Osteoblast (primary cell): ENCODE measurements around the gene UVSSA. TPM values are rescaled to one million over a fixed set of nuclear protein-coding genes. Genes with fewer than 3 reads are reported as not detected.

ENCODE experiments used
- DNase-seq: peaks from one replicate; pipeline ENCODE4 v3.0.0; 2011; ENCODE audit warnings: low spot score, mixed read lengths; ENCODE audit not compliant: insufficient read length; ENCODE audit errors: missing footprints
- H2AFZ ChIP-seq: 2 replicates; pipeline ENCODE4 v1.6.0; 2011; ENCODE audit warnings: mild to moderate bottlenecking, low read length
- H3K27ac ChIP-seq: 2 replicates; pipeline ENCODE4 v1.5.1; 2011; ENCODE audit warnings: mild to moderate bottlenecking, low read depth, low read length, moderate library complexity
- H3K27me3 ChIP-seq: 2 replicates; pipeline ENCODE4 v1.6.0; 2012; ENCODE audit warnings: mild to moderate bottlenecking, control low read depth, inconsistent platforms, low read length, moderate library complexity; ENCODE audit not compliant: insufficient read depth
- H3K36me3 ChIP-seq: 2 replicates; pipeline ENCODE4 v1.5.1; 2011; ENCODE audit warnings: mild to moderate bottlenecking, low read length, control low read depth, moderate library complexity; ENCODE audit not compliant: insufficient read depth
- H3K4me1 ChIP-seq: 2 replicates; pipeline ENCODE4 v1.5.1; 2011; ENCODE audit warnings: mild to moderate bottlenecking, low read length, control low read depth, moderate library complexity; ENCODE audit not compliant: insufficient read depth
- H3K4me2 ChIP-seq: 2 replicates; pipeline ENCODE4 v1.6.0; 2011; ENCODE audit warnings: mild to moderate bottlenecking, low read length; ENCODE audit not compliant: insufficient read depth
- H3K4me3 ChIP-seq: fragments of 200-600 bp; sonication (generic); 3 replicates; pipeline ENCODE4 v1.5.1; 2012; ENCODE audit warnings: mild to moderate bottlenecking, low read length, inconsistent platforms; ENCODE audit not compliant: insufficient read depth
- H3K79me2 ChIP-seq: 2 replicates; pipeline ENCODE4 v1.6.0; 2012; ENCODE audit warnings: mild to moderate bottlenecking, low read length, control low read depth, inconsistent platforms; ENCODE audit not compliant: insufficient read depth
- H3K9me3 ChIP-seq: 2 replicates; pipeline ENCODE4 v1.5.1; 2011; ENCODE audit warnings: low read depth, low read length, control low read depth
- H4K20me1 ChIP-seq: 2 replicates; pipeline ENCODE4 v1.6.0; 2012; ENCODE audit warnings: mild to moderate bottlenecking, low read length, control low read depth; ENCODE audit not compliant: insufficient read depth
- total RNA-seq: library from RNA; depleted of rRNA; stranded (reverse); fragments of >200 nt; gene quantifications from 2 replicates; pipeline ENCODE4 v1.2.3, GENCODE V29; 2012
- TF ChIP-seq, protein P1 (sequence below): IDR thresholded peaks from 2 replicates; pipeline ENCODE4 v1.5.1; 2011; ENCODE audit warnings: mild to moderate bottlenecking, low read depth, low read length, moderate library complexity; ENCODE audit errors: extremely low read depth

UVSSA gene
- total RNA-seq, 1 donor: 14.8 TPM

DNA sequence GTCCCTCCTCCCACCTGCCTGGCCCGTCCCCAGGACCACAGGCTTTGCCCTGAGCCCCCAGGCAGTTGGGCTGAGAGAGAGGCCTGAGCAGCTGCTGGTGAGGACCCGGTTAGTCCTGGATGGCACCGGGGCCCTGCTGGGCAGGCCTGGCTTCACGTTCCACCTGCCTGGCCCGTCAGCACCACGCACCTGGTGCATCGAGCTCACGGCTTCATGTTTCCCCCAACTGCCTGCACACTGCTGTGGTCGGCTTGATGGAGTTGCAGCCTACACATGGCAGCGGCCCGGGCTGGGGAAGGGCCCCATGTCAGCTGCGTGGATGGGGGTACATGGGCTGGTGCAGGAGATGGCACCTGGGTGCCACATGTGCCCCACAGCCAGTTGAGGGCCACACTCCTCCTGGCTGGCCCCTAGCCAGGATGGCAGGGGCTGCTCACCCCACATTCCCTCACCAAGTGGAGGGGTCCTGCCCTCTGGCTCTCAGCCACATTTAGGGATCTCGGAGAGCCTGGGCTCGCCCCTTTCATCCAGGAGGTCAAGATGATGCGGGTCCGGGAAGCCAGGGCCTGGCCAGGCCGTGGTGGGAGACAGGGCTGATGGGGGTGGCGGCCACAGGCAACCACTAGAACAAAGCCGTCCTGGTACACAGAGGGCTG, 30.7 kb downstream of the UVSSA start:
- Histone ChIP-seq H3K27me3 (no peaks in the 10 kb centered on the region), H3K79me2 (no peaks in the 10 kb centered on the region), H3K4me3 (no peak overlapping the region), H4K20me1 (no peaks in the 10 kb centered on the region), H3K9me3 (no peaks in the 10 kb centered on the region), H3K36me3 (no peaks in the 10 kb centered on the region), H2AFZ (no peak overlapping the region), H3K4me2 (no peak overlapping the region), H3K27ac (no peak overlapping the region), H3K4me1 (no peaks in the 10 kb centered on the region)
- DNase-seq: no peak
- TF ChIP-seq, protein P1, sequence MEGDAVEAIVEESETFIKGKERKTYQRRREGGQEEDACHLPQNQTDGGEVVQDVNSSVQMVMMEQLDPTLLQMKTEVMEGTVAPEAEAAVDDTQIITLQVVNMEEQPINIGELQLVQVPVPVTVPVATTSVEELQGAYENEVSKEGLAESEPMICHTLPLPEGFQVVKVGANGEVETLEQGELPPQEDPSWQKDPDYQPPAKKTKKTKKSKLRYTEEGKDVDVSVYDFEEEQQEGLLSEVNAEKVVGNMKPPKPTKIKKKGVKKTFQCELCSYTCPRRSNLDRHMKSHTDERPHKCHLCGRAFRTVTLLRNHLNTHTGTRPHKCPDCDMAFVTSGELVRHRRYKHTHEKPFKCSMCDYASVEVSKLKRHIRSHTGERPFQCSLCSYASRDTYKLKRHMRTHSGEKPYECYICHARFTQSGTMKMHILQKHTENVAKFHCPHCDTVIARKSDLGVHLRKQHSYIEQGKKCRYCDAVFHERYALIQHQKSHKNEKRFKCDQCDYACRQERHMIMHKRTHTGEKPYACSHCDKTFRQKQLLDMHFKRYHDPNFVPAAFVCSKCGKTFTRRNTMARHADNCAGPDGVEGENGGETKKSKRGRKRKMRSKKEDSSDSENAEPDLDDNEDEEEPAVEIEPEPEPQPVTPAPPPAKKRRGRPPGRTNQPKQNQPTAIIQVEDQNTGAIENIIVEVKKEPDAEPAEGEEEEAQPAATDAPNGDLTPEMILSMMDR: no peak

DNA sequence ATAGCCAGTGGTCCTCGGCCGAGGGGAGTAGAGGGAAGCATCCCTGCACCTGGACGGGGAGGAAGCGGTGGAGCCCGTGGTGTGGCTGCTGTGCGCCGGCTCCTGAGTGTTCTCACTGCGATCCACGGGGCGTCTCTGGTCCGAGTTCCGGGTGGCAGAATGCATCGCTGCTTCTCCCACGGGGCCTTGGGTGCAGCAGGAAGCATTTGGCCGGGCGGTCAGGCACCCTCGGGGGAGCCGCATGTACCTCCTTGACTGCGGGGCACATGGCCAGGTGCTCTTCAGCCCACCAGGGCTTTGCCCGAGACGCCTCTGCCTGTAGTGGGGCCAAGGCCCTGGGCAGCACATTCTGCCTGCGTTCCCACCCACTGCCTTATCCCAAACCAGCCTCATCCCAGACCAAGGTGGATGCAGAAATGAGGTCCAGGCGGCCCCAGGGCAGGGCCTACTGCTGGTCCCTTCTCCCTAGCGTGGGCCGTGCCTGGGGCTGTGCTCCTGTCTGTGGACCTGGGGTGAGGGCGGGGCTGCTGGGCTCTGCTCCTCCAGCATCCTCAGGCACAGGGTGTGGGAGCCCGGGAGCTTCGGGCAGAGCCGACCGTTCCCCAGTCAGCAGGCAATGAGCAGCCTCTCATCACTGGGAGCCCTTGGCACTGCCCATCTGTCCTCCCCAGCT, 31.7 kb downstream of the UVSSA start:
- no peaks in the 10 kb centered on the region for H4K20me1 ChIP-seq
- no peaks in the 10 kb centered on the region for H3K27me3 ChIP-seq
- no peak overlapping the region for H3K27ac ChIP-seq
- TF ChIP-seq, protein P1: no peak
- H3K36me3 ChIP-seq: no peaks in the 10 kb centered on the region
- H2AFZ ChIP-seq: no peak overlapping the region
- H3K4me2 ChIP-seq: no peak overlapping the region
- H3K4me3 ChIP-seq: no peak overlapping the region
- no peaks in the 10 kb centered on the region for H3K79me2 ChIP-seq
- H3K4me1 ChIP-seq: no peaks in the 10 kb centered on the region
- no peak for DNase-seq
- no peaks in the 10 kb centered on the region for H3K9me3 ChIP-seq

DNA sequence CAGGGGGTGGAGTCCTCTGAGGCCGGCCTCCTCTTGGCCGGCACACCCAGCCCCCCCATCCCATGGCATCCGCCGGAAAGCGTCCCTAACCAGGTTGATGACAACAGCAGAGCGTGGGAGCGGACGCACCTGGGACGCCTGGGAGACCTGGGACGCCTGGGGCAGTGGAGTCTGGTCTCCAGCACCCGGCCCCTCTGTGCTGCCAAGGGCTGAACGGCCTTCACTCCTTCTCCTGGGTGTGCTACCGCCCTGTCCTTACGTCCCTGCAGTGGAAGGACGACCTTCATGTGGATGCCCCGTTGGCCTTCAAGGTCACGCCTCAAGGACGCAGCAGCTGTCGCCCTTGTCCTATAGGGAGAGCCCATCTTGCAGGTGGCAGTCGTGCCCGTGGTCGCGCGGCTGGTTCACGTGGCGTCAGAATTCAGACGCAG, 32.4 kb downstream of the UVSSA start:
- Histone ChIP-seq H3K27ac (no peak overlapping the region), H4K20me1 (no peaks in the 10 kb centered on the region), H3K27me3 (no peaks in the 10 kb centered on the region), H3K4me1 (no peaks in the 10 kb centered on the region), H3K4me3 (no peak overlapping the region), H2AFZ (no peak overlapping the region), H3K36me3 (no peaks in the 10 kb centered on the region), H3K79me2 (no peaks in the 10 kb centered on the region), H3K4me2 (no peak overlapping the region), H3K9me3 (no peaks in the 10 kb centered on the region)
- TF ChIP-seq, protein P1: no peak
- DNase-seq: no peak

DNA sequence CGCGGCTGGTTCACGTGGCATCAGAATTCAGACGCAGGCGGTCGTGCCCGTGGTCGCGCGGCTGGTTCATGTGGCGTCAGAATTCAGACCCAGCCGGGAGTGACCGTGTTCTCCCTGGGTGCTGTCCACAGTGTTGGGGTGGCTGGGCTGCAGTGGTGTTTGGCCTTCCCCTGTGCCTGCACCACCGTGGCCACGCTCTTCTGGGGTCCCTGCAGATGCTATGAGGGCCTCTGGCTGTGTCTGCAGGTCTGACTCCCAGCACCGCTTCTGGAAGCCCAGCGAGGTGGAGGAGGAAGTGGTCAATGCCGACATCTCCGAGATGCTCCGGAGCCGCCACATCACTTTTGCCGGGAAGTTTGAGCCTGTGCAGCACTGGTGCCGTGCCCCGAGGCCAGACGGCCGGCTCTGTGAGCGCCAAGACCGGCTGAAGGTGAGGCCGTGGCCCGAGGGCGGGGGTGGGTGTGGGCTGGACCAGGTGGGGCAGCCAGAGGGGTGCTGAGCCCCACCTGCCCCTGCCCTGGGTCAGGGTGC, 32.9 kb downstream of the UVSSA start:
- Histone ChIP-seq H3K4me2 (no peak overlapping the region), H3K4me3 (no peak overlapping the region), H3K27me3 (no peaks in the 10 kb centered on the region), H3K79me2 (no peaks in the 10 kb centered on the region), H3K27ac (no peak overlapping the region), H4K20me1 (no peaks in the 10 kb centered on the region), H3K9me3 (no peaks in the 10 kb centered on the region), H3K4me1 (no peaks in the 10 kb centered on the region), H2AFZ (no peak overlapping the region), H3K36me3 (no peaks in the 10 kb centered on the region)
- peak; percentile 53 for DNase-seq
- TF ChIP-seq, protein P1: no peak
